Suprapubic skin (tissue), 4 donors: ENCODE measurements around the gene CKAP4. TPM values are rescaled to one million over a fixed set of nuclear protein-coding genes. Genes with fewer than 3 reads are reported as not detected.

ENCODE experiments used
- DNase-seq, 2 donors: peaks; one replicate each; pipeline ENCODE4 v3.0.0-alpha.2; 2019; ENCODE audit warnings: low spot score in 2 of 2
- H3K27ac ChIP-seq: fragments of 200-600 bp; sonication (generic); one replicate; pipeline ENCODE4 v1.5.1; 2019
- H3K27me3 ChIP-seq: fragments of 200-600 bp; sonication (generic); one replicate; pipeline ENCODE4 v1.5.1; 2019
- H3K36me3 ChIP-seq: fragments of 200-600 bp; sonication (generic); one replicate; pipeline ENCODE4 v1.5.1; 2019
- H3K4me1 ChIP-seq: fragments of 200-600 bp; sonication (generic); one replicate; pipeline ENCODE4 v1.5.1; 2019
- H3K4me3 ChIP-seq: fragments of 200-600 bp; sonication (generic); one replicate; pipeline ENCODE4 v1.5.1; 2019; ENCODE audit warnings: mild to moderate bottlenecking
- H3K9me3 ChIP-seq: fragments of 200-600 bp; sonication (generic); one replicate; pipeline ENCODE4 v1.5.1; 2019
- CTCF ChIP-seq, 2 donors: fragments of 200-600 bp in 1 of 2; fragments of 450-650 bp in 1 of 2; sonication (generic) in 1 of 2; IDR thresholded peaks; one replicate each; pipeline ENCODE4 v1.5.1; 2016 to 2019; ENCODE audit warnings: antibody characterized with exemption in 2 of 2, mild to moderate bottlenecking in 1 of 2, moderate library complexity in 1 of 2
- EP300 ChIP-seq: sonication (generic); formaldehyde crosslinking; IDR thresholded peaks from one replicate; pipeline ENCODE4 v1.6.1; 2017; ENCODE audit warnings: antibody characterized with exemption
- POLR2A ChIP-seq, 2 donors: fragments of 450-650 bp; IDR thresholded peaks; one replicate each; pipeline ENCODE4 v1.6.1; 2017; ENCODE audit warnings: antibody characterized with exemption in 2 of 2, mild to moderate bottlenecking in 2 of 2, moderate library complexity in 2 of 2
- POLR2AphosphoS5 ChIP-seq, 3 donors: sonication (generic); formaldehyde crosslinking; IDR thresholded peaks; one replicate each; pipeline ENCODE4 v1.6.1; 2017; ENCODE audit warnings: antibody characterized with exemption in 3 of 3
- WGBS: methylation state at CpG from one replicate; pipeline ENCODE4 v1.1.5; 2018; 5-methylcytosine and 5-hydroxymethylcytosine counted together
- total RNA-seq, 4 donors: library from RNA; depleted of rRNA; stranded (reverse); fragments of >200 nt; gene quantifications; one replicate each; pipeline ENCODE4 v1.1.0, GENCODE V29; 2016

CKAP4 gene
- total RNA-seq, 4 donors from 2014 or later = 38.5 to 75.3 (median 58.7) TPM

DNA sequence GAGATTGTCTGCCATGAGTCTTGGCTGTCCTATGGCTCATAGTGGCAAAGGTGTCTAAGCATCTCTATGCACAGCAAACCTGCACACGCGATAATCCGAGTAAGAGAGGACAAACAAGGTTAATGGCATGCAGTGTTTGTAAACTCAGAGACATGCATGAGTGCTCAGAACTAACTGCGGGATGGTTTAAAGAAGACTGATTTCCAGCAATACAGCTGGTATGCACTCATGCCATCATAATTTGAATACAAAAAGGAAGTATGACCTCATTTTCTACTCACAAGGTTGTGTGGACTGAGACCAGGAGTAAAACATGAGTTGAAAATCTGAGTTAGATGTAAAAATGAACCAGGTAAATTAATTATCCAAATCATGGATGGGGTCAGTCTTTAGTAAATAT lies 38.2 kb upstream of the CKAP4 start:
- Histone ChIP-seq H3K36me3 (no peaks in the 10 kb centered on the region), H3K4me3 (no peak overlapping the region), H3K27ac (no peak overlapping the region), H3K27me3 (no peaks in the 10 kb centered on the region), H3K4me1 (peaks cover 28% of the 10 kb centered on the region), H3K9me3 (peaks cover 7% of the 10 kb centered on the region)
- TF ChIP-seq EP300 (no peak), POLR2AphosphoS5 (IDR thresholded peaks at IDR 0.05) (no peak), CTCF (IDR thresholded peaks at IDR 0.05) (no peak), POLR2A (IDR thresholded peaks at IDR 0.05) (no peak)
- 84% methylated on average over 4 of the region's 4 CpGs for WGBS
- DNase-seq = no peak

DNA sequence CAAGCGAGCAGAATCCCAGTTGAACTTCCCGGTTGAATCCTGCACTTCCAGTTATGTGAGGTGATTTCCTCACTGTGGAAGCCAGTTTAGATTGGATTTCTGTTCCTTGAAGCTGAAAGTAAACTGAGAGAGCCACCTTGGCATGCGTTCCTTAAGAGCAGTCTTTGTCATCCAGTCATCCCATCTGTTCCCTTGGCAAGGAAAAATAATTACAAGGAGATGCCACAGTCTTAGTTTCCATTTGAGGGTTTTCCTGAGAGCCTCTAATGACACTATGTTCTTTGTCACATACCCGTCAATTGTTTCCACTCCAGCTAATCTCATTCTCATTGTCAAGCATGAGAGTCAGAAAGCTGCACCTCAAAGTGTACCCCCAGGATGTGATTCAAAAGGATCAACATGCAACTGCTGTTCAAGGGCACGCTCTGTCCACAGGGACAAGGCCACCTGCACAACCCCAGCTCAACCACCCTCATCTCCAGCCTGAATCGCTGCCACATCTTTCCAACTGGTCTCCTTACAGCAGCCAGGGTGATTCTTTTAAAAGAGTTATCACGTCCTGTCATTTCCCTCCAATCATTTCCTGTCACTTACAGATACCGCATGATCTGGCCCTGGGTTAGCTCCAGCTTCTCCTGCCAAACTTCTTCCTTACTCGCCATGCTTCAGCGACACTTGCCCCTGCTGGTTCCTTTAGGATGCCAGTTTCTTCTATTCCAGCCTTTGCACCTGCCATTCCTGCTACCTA lies 36.7 kb upstream of the CKAP4 start:
- Histone ChIP-seq H3K9me3 (peaks cover 7% of the 10 kb centered on the region), H3K4me3 (no peak overlapping the region), H3K27me3 (no peaks in the 10 kb centered on the region), H3K27ac (peak overlapping the region; percentile 56), H3K4me1 (peaks cover 28% of the 10 kb centered on the region), H3K36me3 (no peaks in the 10 kb centered on the region)
- WGBS = 35% methylated on average over 10 of the region's 10 CpGs
- TF ChIP-seq CTCF (IDR thresholded peaks at IDR 0.05) = no peak
- no peak for TF ChIP-seq POLR2A (IDR thresholded peaks at IDR 0.05)
- no peak for TF ChIP-seq EP300
- TF ChIP-seq POLR2AphosphoS5 (IDR thresholded peaks at IDR 0.05) = no peak
- no peak for DNase-seq

GRCh38 chr12:106282457-106283097 lies 34.8 kb upstream of the CKAP4 start:
- H3K27me3 ChIP-seq = no peaks in the 10 kb centered on the region
- peaks cover 7% of the 10 kb centered on the region for H3K9me3 ChIP-seq
- no peaks in the 10 kb centered on the region for H3K36me3 ChIP-seq
- TF ChIP-seq POLR2A (IDR thresholded peaks at IDR 0.05) (no peak), CTCF (IDR thresholded peaks at IDR 0.05) (peak; percentile 53 to 57), EP300 (no peak)
- no peak for DNase-seq
- H3K4me1 ChIP-seq = peaks cover 12% of the 10 kb centered on the region
- H3K27ac ChIP-seq = no peak overlapping the region
- WGBS = 45% methylated on average over 7 of the region's 7 CpGs
- no peak overlapping the region for H3K4me3 ChIP-seq

- H3K27me3 ChIP-seq = no peaks in the 10 kb centered on the region
- no peak for DNase-seq
- TF ChIP-seq POLR2AphosphoS5 (IDR thresholded peaks at IDR 0.05) (no peak), EP300 (no peak), CTCF (IDR thresholded peaks at IDR 0.05) (no peak), POLR2A (IDR thresholded peaks at IDR 0.05) (no peak)
- WGBS = 99% methylated on average over 4 of the region's 4 CpGs
- H3K4me1 ChIP-seq = peaks cover 12% of the 10 kb centered on the region
- no peaks in the 10 kb centered on the region for H3K36me3 ChIP-seq
- no peak overlapping the region for H3K4me3 ChIP-seq
- H3K27ac ChIP-seq = no peak overlapping the region
- peaks cover 7% of the 10 kb centered on the region for H3K9me3 ChIP-seq
Observed at GRCh38 chr12:106281804-106282203, 34.0 kb upstream of the CKAP4 start.

- Histone ChIP-seq H3K9me3 (peaks cover 7% of the 10 kb centered on the region), H3K27ac (no peak overlapping the region), H3K36me3 (no peaks in the 10 kb centered on the region), H3K4me1 (peaks cover 12% of the 10 kb centered on the region), H3K27me3 (no peaks in the 10 kb centered on the region), H3K4me3 (no peak overlapping the region)
- no peak for TF ChIP-seq EP300
- no peak for TF ChIP-seq CTCF (IDR thresholded peaks at IDR 0.05)
- TF ChIP-seq POLR2AphosphoS5 (IDR thresholded peaks at IDR 0.05) = no peak
- TF ChIP-seq POLR2A (IDR thresholded peaks at IDR 0.05) = no peak
- 90% methylated on average over 3 of the region's 3 CpGs for WGBS
- no peak for DNase-seq
Observed at GRCh38 chr12:106281056-106281782, 33.4 kb upstream of the CKAP4 start.
